NCI-H2227 (cell line): ENCODE data around the gene ETV4.
A peak's percentile ranks its signal among the peaks of the same experiment; 100 is the strongest.
"Not testable (repeated sequence)": the region's sequence is repeated elsewhere in the genome, so short reads cannot be mapped to it uniquely, and the experiment has no call there.

ENCODE experiments used
- DNase-seq: peaks from one replicate; lab custom pipeline; 2025; ENCODE audit not compliant: unreplicated experiment; lab: John Stamatoyannopoulos, UW

ETV4 gene

GRCh38 chr17:43517615-43518386 lies 28.3 kb downstream of the ETV4 start:
- no peak for DNase-seq

- no peak for DNase-seq
Measured at GRCh38 chr17:43517161-43517560, 29.0 kb downstream of the ETV4 start.

GRCh38 chr17:43515656-43516055 lies 30.5 kb downstream of the ETV4 start:
- peak; percentile 28 for DNase-seq

GRCh38 chr17:43511199-43511598 lies 34.9 kb downstream of the ETV4 start:
- DNase-seq = not testable (repeated sequence)

GRCh38 chr17:43509440-43509839 lies 36.7 kb downstream of the ETV4 start:
- not testable (repeated sequence) for DNase-seq

- DNase-seq = no peak
Measured at GRCh38 chr17:43490621-43491020, 55.5 kb downstream of the ETV4 start.

GRCh38 chr17:43483674-43484551 lies 62.2 kb downstream of the ETV4 start, which contains the start of gene DHX8:
Gene DHX8, plus strand, starts transcription at chr17:43483975. Its CDS starts 63 bp downstream, at chr17:43484038.
- peak; percentile 99 for DNase-seq

- DNase-seq = no peak
Measured at GRCh38 chr17:43482103-43483012, 63.8 kb downstream of the ETV4 start.

- DNase-seq = peak; percentile 77
Measured at GRCh38 chr17:43479948-43480347, 66.2 kb downstream of the ETV4 start.
